GM21367 (cell line): Measurements from ENCODE around the gene SCAPER.
"Not testable (repeated sequence)": the region's sequence is repeated elsewhere in the genome, so short reads cannot be mapped to it uniquely, and the experiment has no call there.

Experiments
- ATAC-seq: cut with Tn5 transposase; IDR thresholded peaks from one replicate; pipeline ENCODE4 v1.9.1; 2021; ENCODE audit not compliant: unreplicated experiment

Gene SCAPER

DNA sequence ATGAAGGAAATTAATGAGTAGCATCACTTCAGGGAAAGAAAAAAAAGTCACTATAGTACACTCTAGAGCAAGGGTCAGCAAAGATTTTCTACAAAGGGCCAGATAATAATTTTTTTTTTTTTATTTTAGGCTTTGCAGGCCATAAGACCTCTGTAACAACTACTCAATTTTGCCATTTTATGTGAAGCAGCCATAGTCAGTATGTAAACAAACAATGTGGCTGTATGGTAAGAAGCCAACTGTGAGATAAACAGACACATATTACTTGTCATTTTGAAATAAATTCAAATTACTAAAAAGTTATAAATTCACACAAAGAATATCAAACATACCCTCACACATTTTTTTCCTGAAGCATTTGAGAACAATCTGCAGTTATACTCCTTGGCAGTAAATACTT, 40.6 kb downstream of the SCAPER start:
- ATAC-seq: no peak

GRCh38 chr15:76863693-76864092, 41.4 kb downstream of the SCAPER start:
- ATAC-seq: no peak

GRCh38 chr15:76863123-76863522, 42.0 kb downstream of the SCAPER start:
- ATAC-seq: no peak

DNA sequence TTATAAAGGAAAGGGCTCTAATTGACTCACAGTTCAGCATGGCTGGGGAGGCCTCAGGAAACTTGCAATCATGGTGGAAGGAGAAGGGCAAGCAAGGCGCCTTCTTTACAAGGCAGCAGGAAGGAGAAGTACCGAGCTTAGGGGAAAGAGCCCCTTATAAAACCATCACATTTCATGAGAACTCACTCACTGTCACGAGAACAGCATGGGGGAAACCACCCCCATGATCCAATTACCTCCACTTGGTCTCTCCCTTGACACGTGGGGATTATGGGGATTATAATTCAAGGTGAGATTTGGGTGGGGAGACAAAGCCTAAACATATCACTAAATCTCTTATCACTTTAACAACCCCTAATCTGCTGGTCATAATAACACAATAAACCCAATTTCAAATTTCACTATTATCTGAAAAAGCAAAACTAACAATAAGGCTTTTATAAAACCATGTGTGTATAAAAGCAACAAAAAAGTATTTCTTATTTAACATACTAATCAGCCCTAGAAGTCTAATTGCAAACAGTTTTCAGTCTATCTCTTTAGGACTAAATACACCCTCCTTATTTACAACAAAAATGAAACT, 43.2 kb downstream of the SCAPER start:
- ATAC-seq: no peak

DNA sequence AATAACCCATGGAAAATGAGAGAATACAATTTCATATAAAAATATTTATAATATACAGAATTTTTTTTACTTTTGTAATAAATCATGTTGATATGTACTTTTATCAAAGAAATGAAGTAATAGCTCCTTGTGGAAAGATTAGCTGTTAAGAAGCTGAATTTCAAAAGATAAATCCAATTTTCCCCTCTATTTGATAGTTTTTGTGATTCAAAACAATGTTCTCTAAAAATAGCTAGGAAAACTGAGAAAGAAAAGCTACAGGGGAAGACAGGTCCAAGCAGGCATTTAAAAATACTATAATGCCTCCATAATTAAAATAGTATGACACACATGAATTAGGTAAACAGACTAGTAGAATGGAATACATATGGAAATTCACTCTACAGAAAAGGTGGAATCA, 44.9 kb downstream of the SCAPER start:
- no peak for ATAC-seq

GRCh38 chr15:76850367-76850766, 54.8 kb downstream of the SCAPER start:
- not testable (repeated sequence) for ATAC-seq

- ATAC-seq: no peak
Measured at GRCh38 chr15:76846782-76847181, 58.4 kb downstream of the SCAPER start.

DNA sequence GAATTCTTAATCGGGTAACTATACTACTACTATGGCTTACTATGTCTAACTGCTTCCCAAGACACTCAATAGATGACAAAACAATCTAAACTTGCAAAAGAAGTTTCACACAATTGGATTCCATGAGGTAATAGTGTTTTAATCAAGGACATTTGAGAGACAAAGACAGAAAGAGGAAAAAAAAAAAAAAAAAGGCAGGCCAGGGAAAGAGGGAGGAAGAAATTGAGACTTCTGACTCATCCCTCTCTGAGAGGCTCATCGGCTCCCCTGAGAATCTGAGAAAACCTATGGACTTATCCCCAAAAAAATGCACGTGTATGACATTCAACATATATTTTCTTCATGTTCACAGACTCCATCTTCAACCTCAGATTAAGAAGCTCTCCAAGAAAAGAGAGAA, 61.0 kb downstream of the SCAPER start:
- no peak for ATAC-seq

- no peak for ATAC-seq
Measured at GRCh38 chr15:76843269-76843668, 61.9 kb downstream of the SCAPER start.

DNA sequence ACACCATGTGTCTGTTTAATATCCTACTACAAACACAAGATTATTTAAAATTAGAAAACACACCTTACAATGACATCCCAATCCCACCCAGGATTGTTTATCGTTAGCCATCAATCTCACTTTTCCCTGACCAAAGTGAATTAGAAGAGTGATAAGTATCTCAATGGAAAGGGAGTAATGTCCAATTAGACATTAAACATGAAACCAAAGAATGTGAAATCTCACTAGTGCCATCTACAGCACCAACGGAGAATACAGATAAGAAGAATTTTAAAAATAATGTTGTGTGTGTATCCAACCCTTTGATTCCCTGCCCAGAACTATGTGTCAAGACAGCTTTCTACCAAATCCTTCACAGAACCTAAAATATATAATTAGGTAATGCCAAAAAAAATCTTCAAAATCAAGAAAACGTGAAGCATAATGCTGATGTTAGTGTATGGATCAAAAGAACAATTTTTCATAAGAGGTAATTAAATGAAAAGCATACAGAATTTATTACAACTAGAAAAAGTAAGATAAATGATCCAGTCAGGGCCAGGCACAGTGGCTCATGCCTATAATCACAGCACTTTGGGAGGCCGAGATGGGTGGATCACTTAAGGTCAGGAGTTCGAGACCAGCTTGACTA, 64.2 kb downstream of the SCAPER start:
- no peak for ATAC-seq

DNA sequence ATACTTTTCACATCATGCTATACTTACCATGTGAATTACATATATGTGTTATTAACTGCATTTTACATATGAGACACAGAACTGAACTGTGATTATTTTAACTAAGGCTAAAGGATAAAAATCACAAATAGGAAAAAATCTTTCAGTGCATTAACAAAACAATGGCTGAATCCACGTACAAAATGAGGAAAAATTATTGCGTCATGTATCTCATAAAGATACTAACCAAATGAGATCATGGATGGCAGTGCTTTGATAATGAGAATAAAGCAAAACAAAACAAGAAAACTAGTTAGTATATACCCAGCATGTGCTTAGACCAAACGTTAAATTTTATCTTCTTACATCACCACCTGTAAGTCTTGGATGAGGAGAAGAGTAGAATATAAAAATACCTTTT, 66.0 kb downstream of the SCAPER start:
- no peak for ATAC-seq

DNA sequence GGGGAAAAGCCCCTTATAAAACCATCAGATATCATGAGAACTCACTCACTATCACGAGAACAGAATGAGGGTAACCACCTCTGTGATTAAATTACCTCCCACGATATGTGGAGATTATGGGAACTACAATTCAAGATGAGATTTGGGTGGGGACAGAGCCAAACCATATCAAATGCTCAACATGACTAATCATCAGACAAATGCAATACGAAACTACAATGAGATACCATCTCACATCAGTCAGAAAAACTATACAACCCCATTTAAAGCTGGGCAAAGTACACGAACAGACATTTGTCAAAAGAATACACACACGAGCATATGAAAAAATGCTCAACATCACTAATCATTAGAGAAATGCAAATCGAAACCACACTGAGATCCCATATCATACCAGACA, 67.7 kb downstream of the SCAPER start:
- ATAC-seq: no peak

DNA sequence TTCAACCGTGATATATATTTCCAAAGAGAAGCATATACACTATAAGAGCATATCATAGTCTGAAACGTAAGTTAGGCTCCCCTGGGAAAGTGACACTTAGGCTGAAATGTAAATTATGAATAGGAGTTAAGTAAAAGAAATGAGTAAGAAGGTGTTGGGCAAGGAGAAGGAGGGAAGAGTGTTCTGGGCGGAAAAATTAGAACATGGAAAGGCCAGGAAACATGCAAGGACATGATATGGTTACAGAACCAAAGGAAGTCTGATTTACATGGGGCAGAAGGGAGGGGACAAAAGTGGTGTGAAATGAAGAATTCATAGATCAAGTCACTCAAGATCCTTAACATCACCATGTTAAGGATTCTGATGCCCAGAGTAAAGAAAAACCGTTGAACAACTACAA, 75.2 kb downstream of the SCAPER start:
- no peak for ATAC-seq

DNA sequence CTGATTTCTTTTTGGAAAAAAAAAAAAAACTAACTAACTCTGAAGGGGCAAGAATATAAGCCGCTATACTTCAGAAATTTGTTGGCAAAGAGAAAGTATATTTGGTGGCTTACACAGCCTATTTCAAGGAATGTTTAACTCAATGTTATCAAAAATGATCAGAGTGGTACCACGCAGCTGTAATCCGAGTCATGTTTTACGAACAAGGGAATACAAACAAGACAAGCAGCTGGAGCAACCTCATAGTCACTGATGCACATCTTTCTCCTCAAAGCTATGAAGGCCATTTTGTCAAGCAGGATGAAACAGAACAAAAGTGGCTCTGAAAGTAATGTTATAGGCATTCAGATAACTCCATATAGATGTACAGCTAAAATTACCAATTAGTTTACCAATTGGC, 81.2 kb downstream of the SCAPER start:
- ATAC-seq: no peak

GRCh38 chr15:76823303-76823702, 81.8 kb downstream of the SCAPER start:
- no peak for ATAC-seq

DNA sequence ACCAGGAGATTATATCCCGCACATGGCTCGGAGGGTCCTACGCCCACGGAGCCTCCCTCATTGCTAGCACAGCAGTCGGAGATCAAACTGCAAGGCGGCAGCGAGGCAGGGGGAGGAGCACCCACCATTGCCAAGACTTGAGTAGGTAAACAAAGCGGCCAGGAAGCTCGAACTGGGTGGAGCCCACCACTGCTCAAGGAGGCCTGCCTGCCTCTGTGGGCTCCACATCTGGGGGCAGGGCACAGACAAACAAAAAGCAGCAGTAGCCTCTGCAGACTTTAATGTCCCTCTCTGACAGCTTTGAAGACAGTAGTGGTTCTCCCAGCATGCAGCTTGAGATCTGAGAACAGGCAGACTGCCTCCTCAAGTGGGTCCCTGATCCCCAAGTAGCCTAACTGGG, 86.2 kb downstream of the SCAPER start:
- not testable (repeated sequence) for ATAC-seq

DNA sequence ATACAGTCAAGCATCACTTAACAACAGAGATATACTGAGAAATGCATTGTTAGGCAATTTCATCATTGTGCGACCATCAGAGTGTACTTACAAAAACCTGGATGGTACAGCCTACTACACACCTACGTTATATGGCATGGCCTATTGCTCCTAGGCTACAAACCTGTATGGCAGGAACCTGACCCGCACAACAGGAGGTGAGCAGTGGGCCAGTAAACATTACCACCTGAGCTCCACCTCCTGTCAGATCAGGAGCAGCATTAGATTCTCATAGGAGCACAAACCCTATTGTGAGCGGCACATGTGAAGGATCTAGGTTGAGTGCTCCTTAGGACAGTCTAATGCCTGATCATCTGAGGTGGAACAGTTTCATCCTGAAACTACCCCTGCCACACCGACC, 89.7 kb downstream of the SCAPER start:
- ATAC-seq: no peak

GRCh38 chr15:76812381-76812780, 92.8 kb downstream of the SCAPER start:
- no peak for ATAC-seq

GRCh38 chr15:76809412-76810103, 95.6 kb downstream of the SCAPER start:
- ATAC-seq: no peak

- no peak for ATAC-seq
Measured at GRCh38 chr15:76803049-76803571, 102.0 kb downstream of the SCAPER start.

- no peak for ATAC-seq
Measured at GRCh38 chr15:76802411-76802810, 102.7 kb downstream of the SCAPER start.

DNA sequence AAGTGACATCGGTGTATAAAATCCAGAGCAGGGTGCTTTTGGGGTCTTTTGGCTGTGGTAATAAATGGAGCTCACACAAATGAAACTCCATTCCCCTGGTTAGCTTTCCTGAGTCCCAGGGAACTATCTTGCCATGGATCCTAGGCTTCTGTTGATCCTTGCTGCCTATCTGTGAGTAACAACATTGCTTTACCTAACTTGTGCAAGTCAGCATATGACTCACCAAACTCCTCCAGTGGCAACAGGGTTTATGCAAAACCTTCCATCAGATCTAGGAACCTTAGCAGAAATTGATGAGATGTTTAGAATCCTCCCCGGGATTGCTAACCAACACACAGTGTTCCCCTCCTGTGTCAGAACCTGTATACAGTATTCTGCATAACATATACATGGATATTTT, 105.4 kb downstream of the SCAPER start:
- no peak for ATAC-seq
